SKM-1 treated with dmso at 0.1 percent for 144 hours (cell line): ENCODE data around the gene TPRG1L.
A peak's percentile ranks its signal among the peaks of the same experiment; 100 is the strongest.
"Not testable (repeated sequence)": the region's sequence is repeated elsewhere in the genome, so short reads cannot be mapped to it uniquely, and the experiment has no call there.

Source experiments
- DNase-seq: peaks from one replicate; lab custom pipeline; 2025; ENCODE audit not compliant: unreplicated experiment; lab: John Stamatoyannopoulos, UW

The TPRG1L gene

GRCh38 chr1:3624200-3625136, at the start of gene TPRG1L:
TPRG1L (plus strand) TSS chr1:3625015; CDS start chr1:3625073, 58 bp downstream.
- peak; percentile 96 for DNase-seq

- not testable (repeated sequence) for DNase-seq
Measured at GRCh38 chr1:3575515-3575914, 49.3 kb upstream of the TPRG1L start.

GRCh38 chr1:3575993-3576392, 48.8 kb upstream of the TPRG1L start:
- no peak for DNase-seq

- DNase-seq = no peak
Measured at GRCh38 chr1:3577300-3577699, 47.5 kb upstream of the TPRG1L start.

- no peak for DNase-seq
Measured at GRCh38 chr1:3577711-3578432, 46.9 kb upstream of the TPRG1L start.

GRCh38 chr1:3578433-3578805, 46.4 kb upstream of the TPRG1L start:
- no peak for DNase-seq

GRCh38 chr1:3578906-3579305, 45.9 kb upstream of the TPRG1L start:
- no peak for DNase-seq

- DNase-seq = no peak
Measured at GRCh38 chr1:3579626-3580025, 45.2 kb upstream of the TPRG1L start.

- DNase-seq = no peak
Measured at GRCh38 chr1:3580231-3580630, 44.6 kb upstream of the TPRG1L start.

GRCh38 chr1:3581296-3582036, 43.3 kb upstream of the TPRG1L start:
- no peak for DNase-seq

- DNase-seq = not testable (repeated sequence)
Measured at GRCh38 chr1:3583751-3584150, 41.1 kb upstream of the TPRG1L start.

GRCh38 chr1:3584915-3585314, 39.9 kb upstream of the TPRG1L start:
- no peak for DNase-seq

- not testable (repeated sequence) for DNase-seq
Measured at GRCh38 chr1:3585353-3585868, 39.4 kb upstream of the TPRG1L start.

- no peak for DNase-seq
Measured at GRCh38 chr1:3585940-3586568, 38.8 kb upstream of the TPRG1L start.

GRCh38 chr1:3586986-3587759, 37.6 kb upstream of the TPRG1L start:
- no peak for DNase-seq

- no peak for DNase-seq
Measured at GRCh38 chr1:3588395-3588794, 36.4 kb upstream of the TPRG1L start.

- no peak for DNase-seq
Measured at GRCh38 chr1:3590139-3590763, 34.6 kb upstream of the TPRG1L start.

- no peak for DNase-seq
Measured at GRCh38 chr1:3590951-3591865, 33.6 kb upstream of the TPRG1L start.
